ENCODE results near the gene WDR45B. TPM values are rescaled to one million over a fixed set of nuclear protein-coding genes. Genes with fewer than 3 reads are reported as not detected.
A peak's percentile ranks its signal among the peaks of the same experiment; 100 is the strongest.
"Not testable (repeated sequence)": the region's sequence is repeated elsewhere in the genome, so short reads cannot be mapped to it uniquely, and the experiment has no call there.

Gene WDR45B
- total RNA-seq, 1 experiment from 2014 or later: 62.5 TPM

- no peak for DNase-seq (ENCODE audit: low read depth)
These were observed 9.7 kb upstream of the WDR45B start for GRCh38 chr17:82657926-82658325.

DNA sequence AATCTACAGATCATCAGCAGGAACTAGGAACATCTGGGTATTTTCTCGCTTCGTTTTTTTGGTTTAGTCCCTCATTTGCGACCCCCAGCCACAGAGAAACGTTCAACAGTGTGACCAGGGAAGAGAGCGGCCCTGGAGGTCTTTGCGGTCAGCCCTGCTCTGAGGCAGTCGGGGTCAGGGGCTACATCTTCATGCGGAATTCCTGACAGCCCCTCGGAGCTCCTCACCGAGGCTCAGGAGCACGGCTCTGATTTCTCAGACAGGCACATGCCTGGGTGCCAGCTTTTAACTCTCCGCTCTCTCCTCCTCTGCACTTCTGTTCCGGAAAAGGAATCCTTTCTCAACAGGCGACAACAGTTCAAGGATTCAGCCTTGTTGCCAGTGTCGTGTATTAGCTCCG, 8.0 kb upstream of the WDR45B start:
- no peak for DNase-seq (ENCODE audit: low read depth)

GRCh38 chr17:82655523-82655922, 7.3 kb upstream of the WDR45B start:
- DNase-seq (ENCODE audit: low read depth): no peak

DNA sequence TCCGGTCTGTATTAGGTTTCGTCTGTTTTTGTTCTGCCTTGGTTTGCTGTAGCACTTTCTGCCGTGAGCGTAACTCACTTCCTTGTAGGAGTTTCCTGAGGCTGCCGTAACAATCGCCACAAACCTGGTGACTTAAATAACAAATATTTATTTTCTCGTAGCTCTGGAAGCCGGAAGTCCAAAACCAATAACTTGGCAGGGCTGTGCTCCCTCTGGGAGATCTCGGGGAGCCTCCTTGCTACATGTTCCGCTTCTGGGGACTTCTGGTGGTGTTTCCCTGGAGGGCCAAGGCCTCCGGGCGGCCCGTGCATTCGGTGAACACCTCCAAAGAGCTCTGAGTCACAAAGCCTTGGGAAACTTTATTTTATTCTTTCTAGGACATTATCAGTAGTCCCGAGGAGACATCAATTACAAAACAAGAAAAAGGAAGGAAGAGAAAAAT, 6.8 kb upstream of the WDR45B start:
- no peak for DNase-seq (ENCODE audit: low read depth)

DNA sequence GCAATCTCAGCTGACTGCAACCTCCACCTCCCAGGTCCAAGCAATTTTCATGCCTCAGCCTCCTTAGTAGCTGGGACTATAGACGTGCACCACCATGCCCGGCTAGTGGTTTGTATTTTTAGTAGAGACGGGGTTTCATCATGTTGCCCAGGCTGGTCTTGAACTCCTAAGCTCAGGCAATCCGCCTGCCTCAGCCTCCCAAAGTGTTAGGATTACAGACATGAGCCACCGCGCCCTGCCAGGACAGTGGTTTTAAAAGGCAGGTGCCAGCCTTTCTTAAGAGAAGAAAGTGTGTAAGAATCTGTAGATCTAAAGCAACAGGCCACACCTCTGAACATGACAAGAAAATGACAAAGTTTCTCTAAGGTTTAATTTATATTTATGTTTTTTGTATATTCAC, 6.4 kb upstream of the WDR45B start:
- not testable (repeated sequence) for DNase-seq (ENCODE audit: low read depth)

- DNase-seq (ENCODE audit: low read depth): no peak
These were observed 5.6 kb upstream of the WDR45B start for GRCh38 chr17:82653651-82654528.

GRCh38 chr17:82650723-82651122, 2.5 kb upstream of the WDR45B start:
- DNase-seq (ENCODE audit: low read depth): no peak

- DNase-seq (ENCODE audit: low read depth): no peak
These were observed 1.4 kb upstream of the WDR45B start for GRCh38 chr17:82649501-82650261.

GRCh38 chr17:82648742-82649331, 593 bp upstream of the WDR45B start:
- peak; percentile 18 for DNase-seq (ENCODE audit: low read depth)

DNA sequence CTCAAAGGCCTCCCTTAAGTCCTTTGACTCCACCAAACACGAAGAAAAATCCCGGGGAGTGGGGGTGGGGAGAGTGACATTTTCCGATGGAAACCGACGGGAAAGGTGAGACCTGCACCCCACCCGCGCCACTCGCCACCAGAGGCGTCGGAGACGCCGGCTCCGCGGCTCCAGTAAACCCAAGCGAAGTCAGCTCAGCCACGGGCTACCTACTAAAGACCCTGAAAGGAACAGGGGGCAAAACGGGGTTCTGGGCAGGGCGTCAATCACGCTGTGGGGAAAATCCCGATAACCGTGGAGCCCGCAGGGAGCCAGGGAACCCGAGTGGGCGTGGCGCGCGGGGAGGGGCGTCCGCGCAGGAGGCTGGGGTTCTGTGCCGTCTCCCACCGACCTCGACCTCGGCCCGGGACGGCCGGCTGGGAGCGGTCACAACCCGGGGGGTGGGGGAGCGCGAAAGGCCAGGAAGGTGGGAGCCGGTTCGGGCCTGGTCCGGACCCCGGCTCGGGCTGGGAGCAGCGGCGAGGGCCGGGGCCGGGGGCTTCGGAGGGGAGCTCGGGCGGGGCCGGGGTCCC, 565 bp downstream of the WDR45B start:
- no peak for DNase-seq (ENCODE audit: low read depth)

DNA sequence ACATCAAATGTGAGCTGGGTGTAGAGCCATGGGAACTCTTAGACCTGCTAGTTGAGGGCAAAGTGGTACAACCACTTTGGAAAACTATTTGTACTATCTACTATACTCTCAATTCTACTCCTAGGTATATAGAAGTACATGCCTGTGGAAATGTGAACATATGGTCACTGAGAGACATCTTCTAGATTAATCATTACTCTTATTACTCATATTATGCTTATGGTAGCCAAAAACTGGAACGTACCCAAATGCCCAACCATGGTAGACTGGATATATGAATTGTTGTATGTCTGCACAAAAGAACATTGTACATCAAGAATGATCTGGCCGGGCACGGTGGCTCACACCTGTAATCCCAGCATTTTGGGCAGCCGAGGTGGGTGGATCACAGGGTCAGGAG, 2.7 kb downstream of the WDR45B start:
- DNase-seq (ENCODE audit: low read depth): no peak

DNA sequence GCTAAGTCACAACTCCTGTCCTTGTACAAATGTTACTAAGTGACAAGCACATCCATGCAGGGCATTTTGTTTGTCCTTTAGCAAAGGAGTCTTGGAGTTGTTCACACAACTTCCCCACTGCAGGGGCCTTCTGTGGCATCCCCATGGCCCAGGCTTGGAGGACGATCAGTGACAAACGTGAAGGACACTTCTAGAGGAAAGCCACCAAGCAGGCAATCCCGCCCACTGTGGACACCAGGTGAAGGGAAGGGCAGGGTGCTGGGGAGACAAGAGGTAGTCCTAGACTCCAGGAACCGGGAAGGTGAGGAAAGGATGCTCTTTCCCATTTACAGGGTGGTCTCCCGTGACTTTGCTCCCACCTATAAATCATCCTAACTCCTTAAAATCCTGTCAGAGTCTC, 4.1 kb downstream of the WDR45B start:
- no peak for DNase-seq (ENCODE audit: low read depth)

DNA sequence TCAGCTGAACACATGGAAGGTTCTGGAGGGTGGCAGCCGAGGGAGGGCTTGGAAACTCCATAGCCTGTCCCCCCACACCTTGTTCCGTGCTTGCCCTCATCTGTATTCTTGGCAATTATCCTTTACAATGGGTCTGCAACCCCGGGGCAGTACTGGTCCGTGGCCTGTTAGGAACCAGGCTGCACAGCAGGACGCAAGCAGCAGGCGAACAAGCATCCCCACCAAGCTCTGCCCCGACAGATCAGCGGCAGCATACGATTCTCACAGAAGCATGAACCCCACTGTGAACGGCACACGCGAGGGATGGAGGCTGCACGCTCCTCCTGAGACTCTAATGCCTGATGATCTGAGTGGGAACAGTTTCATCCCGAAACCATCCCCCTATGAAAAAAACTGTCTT, 6.2 kb downstream of the WDR45B start:
- DNase-seq (ENCODE audit: low read depth): no peak

DNA sequence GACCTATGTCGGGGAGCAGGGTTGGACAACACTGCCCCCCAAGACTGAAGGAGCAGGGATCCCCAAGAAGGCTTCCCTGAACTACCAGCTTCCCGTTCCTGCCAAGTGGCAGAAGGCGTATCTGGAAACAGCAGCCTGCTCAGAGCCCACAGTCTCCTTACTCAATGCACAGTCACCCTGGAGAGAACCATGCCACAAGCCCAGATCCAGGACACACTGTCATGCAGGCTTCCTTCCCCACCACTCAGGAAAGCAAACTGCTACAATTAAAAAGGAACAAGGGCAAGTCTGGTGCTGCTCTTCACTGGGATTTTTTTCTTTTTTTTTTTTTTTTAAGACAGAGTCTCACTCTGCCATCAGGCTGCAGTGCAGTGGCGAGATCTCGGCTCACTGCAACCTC, 8.2 kb downstream of the WDR45B start:
- DNase-seq (ENCODE audit: low read depth): no peak

DNA sequence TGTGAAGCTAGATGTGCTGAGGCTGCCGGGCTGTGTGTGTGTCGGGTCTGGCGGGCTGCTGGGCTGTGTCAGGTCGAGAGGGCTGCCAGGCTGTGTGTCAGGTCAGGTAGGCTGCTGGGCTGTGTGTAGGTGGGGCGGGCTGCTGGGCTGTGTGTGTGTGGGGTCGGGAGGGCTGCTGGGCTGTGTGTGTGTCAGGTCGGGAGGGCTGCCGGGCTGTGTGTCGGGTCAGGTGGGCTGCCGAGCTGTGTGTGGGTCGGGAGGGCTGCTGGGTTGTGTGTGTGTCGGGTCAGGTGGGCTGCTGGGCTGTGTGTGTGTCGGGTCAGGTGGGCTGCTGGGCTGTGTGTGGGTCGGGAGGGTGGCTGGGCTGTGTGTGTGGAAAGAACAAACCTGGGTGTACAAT, 8.6 kb downstream of the WDR45B start:
- DNase-seq (ENCODE audit: low read depth): no peak

DNA sequence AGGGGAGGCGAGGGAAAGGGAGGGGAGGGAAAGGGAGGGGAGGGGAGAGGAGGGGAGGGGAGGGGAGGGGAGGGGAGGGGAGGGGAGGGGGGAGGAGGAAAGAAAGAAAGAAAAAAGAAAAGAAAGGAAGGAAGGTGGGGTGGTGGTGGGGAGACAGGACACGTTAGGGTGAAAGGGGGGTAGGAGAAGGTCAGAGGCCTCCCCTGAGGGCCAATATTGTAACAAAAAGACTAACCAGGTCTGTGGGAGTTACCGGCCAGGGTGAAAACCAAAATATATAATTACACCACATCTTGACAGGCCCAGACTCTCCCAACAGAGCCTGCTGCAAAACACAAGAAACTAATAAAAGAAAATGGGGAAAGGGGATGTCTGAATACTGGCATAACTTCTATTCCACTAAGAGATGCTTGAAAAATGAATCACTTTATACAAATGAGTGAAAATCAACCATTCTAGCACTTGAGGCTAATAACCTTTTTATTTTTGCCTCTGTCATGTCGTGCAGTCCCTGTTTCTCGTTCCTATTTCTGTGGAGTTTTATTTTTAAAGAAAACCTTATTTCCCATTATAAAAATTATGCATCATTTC, 10.0 kb downstream of the WDR45B start:
- DNase-seq (ENCODE audit: low read depth): no peak

- DNase-seq (ENCODE audit: low read depth): no peak
These were observed 11.3 kb downstream of the WDR45B start for GRCh38 chr17:82636626-82637598.

DNA sequence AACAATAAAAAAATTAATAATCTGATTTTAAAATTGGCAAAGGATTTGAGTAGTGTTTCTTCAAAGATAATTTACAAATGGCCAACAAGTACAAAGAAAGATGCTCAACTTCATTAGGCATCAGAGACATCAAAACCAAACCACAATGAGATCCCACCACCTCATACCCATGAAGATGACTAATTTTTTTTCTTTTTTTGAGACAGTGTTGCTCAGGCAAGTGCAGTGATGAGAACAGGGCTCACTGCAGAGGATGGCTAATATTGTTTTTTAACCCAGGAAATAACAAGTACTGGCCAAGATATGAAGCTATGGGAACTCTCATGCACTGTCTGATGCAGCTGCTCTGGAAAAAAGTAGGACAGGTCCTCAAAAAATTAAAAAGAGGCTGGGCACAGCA, 14.9 kb downstream of the WDR45B start:
- no peak for DNase-seq (ENCODE audit: low read depth)

- no peak for DNase-seq (ENCODE audit: low read depth)
These were observed 15.8 kb downstream of the WDR45B start for GRCh38 chr17:82632451-82632850.

- DNase-seq (ENCODE audit: low read depth): no peak
These were observed 16.7 kb downstream of the WDR45B start for GRCh38 chr17:82631544-82631943.

DNA sequence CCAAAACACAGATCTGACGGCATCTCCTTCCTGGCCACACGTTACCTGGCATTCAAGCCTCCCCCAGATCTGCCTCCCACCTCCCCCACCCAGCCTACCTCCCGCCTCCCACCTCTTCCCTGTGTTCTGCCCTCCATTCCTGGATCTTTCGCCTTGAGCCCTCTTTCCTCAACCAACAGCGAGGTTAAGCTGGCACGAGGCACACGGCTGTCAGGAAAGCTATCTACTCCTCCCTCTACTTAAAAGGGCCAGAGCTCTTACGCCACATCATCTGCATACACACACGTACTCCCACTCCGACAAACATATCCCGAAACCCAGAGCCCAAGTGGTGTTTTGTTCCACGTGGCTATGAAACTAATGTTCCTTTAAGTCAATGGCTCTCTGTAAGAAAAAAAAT, 18.0 kb downstream of the WDR45B start:
- no peak for DNase-seq (ENCODE audit: low read depth)
